ENCODE results near the gene GTPBP4. TPM values are rescaled to one million over a fixed set of nuclear protein-coding genes. Genes with fewer than 3 reads are reported as not detected.

The GTPBP4 gene
- total RNA-seq, 2 donors from 2014 or later, result 15.6 to 39.9 TPM

- WGBS, result 92% methylated on average over 16 of the region's 20 CpGs
- intact Hi-C loops (cut with DNase I), result no loop called here
- no peak for DNase-seq (ENCODE audit: low spot score)
- H3K4me3 ChIP-seq, result no peak overlapping the region
- no peaks in the 10 kb centered on the region for H3K4me1 ChIP-seq (replicated peaks)
- H3K9me3 ChIP-seq, result no peaks in the 10 kb centered on the region
- H3K27me3 ChIP-seq (replicated peaks; ENCODE audit: insufficient read depth), result no peaks in the 10 kb centered on the region
- H3K36me3 ChIP-seq, result no peaks in the 10 kb centered on the region
- TF ChIP-seq CTCF (IDR thresholded peaks at IDR 0.05), result no peak
- no peak for TF ChIP-seq POLR2AphosphoS5 (IDR thresholded peaks at IDR 0.05)
- TF ChIP-seq POLR2A (IDR thresholded peaks at IDR 0.05), result no peak
- no peak overlapping the region for H3K27ac ChIP-seq
These were observed 23.2 kb upstream of the GTPBP4 start for GRCh38 chr10:964988-965417.

- intact Hi-C loops (cut with DNase I), result no loop called here
- WGBS, result 88% methylated on average over 20 of the region's 20 CpGs
- Histone ChIP-seq H3K4me3 (no peak overlapping the region), H3K27me3 (replicated peaks; ENCODE audit: insufficient read depth) (no peaks in the 10 kb centered on the region), H3K4me1 (replicated peaks) (no peaks in the 10 kb centered on the region), H3K9me3 (no peaks in the 10 kb centered on the region), H3K36me3 (no peaks in the 10 kb centered on the region), H3K27ac (no peak overlapping the region)
- no peak for DNase-seq (ENCODE audit: low spot score)
- TF ChIP-seq CTCF (IDR thresholded peaks at IDR 0.05), result no peak
- TF ChIP-seq POLR2A (IDR thresholded peaks at IDR 0.05), result no peak
- no peak for TF ChIP-seq POLR2AphosphoS5 (IDR thresholded peaks at IDR 0.05)
These were observed 21.6 kb upstream of the GTPBP4 start for GRCh38 chr10:966466-967235.

GRCh38 chr10:968546-969199 is 19.6 kb upstream of the GTPBP4 start:
- H3K27ac ChIP-seq, result no peak overlapping the region
- 76% methylated on average over 17 of the region's 17 CpGs for WGBS
- H3K9me3 ChIP-seq, result no peaks in the 10 kb centered on the region
- H3K4me3 ChIP-seq, result no peak overlapping the region
- TF ChIP-seq POLR2AphosphoS5 (IDR thresholded peaks at IDR 0.05) (no peak), POLR2A (IDR thresholded peaks at IDR 0.05) (no peak), CTCF (IDR thresholded peaks at IDR 0.05) (no peak)
- H3K36me3 ChIP-seq, result no peaks in the 10 kb centered on the region
- DNase-seq (ENCODE audit: low spot score), result no peak
- no peaks in the 10 kb centered on the region for H3K4me1 ChIP-seq (replicated peaks)
- H3K27me3 ChIP-seq (replicated peaks; ENCODE audit: insufficient read depth), result no peaks in the 10 kb centered on the region
- intact Hi-C loops (cut with DNase I), result no loop called here

- Histone ChIP-seq H3K9me3 (no peaks in the 10 kb centered on the region), H3K4me1 (replicated peaks) (no peaks in the 10 kb centered on the region), H3K27me3 (replicated peaks; ENCODE audit: insufficient read depth) (no peaks in the 10 kb centered on the region), H3K36me3 (no peaks in the 10 kb centered on the region), H3K27ac (no peak overlapping the region), H3K4me3 (no peak overlapping the region)
- 70% methylated on average over 15 of the region's 15 CpGs for WGBS
- TF ChIP-seq CTCF (IDR thresholded peaks at IDR 0.05), result no peak
- no peak for TF ChIP-seq POLR2AphosphoS5 (IDR thresholded peaks at IDR 0.05)
- TF ChIP-seq POLR2A (IDR thresholded peaks at IDR 0.05), result no peak
- intact Hi-C loops (cut with DNase I), result no loop called here
- DNase-seq (ENCODE audit: low spot score), result no peak
These were observed 18.6 kb upstream of the GTPBP4 start for GRCh38 chr10:969473-970150.

Data from prostate gland (tissue), 2 donors.